NCI-H446 treated with DMSO at 0.1 percent for 48 hours (cell line): ENCODE data around the gene AMPD3.

Experiments used
- DNase-seq: peaks from one replicate; lab custom pipeline; 2025; lab: John Stamatoyannopoulos, UW

AMPD3 gene

GRCh38 chr11:10461276-10461790 lies 6.3 kb downstream of the AMPD3 start:
- DNase-seq = no peak

DNA sequence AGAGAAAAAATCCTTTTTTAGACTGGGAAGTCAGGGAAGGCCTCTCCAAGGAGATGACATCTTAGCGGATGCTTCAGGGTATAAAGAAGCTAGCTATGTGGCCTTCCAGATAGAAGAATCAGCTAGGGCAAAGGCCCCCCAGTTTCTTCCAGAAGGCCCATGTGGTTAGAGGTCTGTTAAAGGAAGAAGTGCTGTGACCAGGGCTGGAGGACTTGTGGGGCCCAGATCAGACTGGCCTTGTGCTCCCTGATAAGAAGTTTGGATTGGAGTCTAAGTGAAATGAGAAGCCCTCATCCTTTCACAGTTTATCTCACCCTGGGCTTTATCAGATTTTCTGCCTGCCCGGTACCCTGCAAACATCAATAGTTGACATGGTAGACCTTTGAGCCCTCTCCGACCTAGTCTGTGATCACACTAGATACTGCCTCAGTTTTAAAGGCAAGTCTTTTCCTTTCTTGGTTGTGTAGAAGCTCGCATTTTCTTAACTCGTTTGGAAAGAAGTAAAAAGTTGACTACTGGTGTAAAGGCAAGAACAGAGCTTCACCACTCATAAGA lies 7.8 kb downstream of the AMPD3 start:
- DNase-seq = no peak

DNA sequence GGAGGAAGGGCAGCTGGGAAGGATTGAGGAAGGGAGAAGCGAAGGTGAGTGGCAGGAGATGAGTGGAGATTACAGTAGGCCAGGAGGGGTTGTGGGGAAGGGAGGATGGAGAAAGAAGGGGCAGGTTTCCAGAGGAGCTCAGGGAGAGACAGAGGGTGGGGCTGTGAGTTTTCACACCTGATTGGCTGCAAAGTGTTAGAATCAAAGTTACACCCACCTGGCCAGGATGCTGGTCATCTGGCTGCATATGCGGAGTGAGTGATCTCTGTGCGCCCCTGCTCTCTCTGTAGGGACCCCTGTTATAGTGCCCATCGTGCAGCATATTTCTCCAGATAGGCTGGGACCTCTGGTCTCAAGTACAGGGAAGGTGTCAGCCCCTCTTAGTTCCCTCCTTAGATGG lies 18.3 kb downstream of the AMPD3 start:
- no peak for DNase-seq

GRCh38 chr11:10474551-10474950 lies 19.5 kb downstream of the AMPD3 start:
- DNase-seq = no peak

DNA sequence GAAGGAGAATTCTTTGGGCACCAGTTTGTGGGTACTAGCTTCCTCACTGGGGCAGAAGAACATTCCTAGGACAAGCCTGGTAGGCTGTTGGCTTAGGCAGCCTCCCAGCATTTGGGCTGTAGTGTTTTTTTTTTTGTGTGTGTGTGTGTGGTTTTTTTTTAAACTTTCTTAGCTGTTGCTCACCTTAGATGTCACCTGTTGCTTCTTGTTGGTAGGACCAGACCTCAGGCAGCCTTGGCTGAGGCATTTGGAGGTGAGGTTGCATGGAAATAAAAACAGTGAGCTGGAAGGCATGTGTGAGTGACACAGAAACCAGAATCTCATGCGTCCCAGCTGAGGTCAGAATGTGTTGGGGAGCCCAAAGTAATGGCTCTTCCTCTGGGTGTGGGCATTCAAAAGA lies 21.3 kb downstream of the AMPD3 start:
- DNase-seq = no peak

GRCh38 chr11:10476927-10477689 lies 22.0 kb downstream of the AMPD3 start:
- no peak for DNase-seq

GRCh38 chr11:10477690-10478046 lies 22.6 kb downstream of the AMPD3 start:
- DNase-seq = no peak

- no peak for DNase-seq
Observed at GRCh38 chr11:10478066-10478465, 23.0 kb downstream of the AMPD3 start.

GRCh38 chr11:10478574-10479550 lies 23.8 kb downstream of the AMPD3 start:
- peak; percentile 94 for DNase-seq

GRCh38 chr11:10480026-10480425 lies 25.0 kb downstream of the AMPD3 start:
- peak; percentile 59 for DNase-seq

GRCh38 chr11:10480760-10481159 lies 25.7 kb downstream of the AMPD3 start:
- DNase-seq = peak; percentile 54

DNA sequence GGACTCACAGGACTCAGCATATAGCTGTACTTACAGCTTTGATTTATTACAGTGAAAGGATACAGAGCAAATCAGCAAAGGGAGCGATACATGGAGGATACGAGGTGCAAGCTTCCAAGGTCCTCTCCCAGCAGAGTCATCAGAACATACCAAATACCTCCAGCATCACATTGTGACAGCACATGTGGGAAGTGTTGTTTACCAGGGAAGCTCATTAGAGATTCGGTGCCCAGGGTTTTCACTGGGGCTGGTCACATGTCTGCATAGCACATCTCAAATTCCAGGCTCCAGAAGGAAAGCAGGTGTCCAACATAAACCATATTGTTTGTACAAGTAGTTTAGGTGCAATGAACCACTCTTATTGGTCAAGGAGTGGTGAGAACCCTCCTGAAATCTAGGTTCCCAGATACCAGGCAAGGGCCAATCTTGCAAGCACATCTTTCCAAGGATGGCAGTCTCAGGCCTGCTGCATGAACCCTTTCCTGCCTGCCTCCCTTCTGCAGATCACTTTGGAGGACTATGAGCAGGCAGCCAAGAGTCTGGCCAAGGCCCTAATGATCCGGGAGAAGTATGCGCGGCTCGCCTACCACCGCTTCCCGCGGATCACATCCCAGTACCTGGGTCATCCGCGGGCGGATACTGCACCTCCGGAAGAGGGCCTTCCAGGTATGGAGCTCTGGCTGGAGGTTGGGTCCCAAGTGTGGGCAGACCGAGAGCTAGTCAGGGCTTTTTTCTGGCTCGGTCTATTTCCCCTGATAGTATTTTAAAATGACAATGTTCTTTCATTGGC lies 26.7 kb downstream of the AMPD3 start:
- no peak for DNase-seq

GRCh38 chr11:10483174-10483573 lies 28.1 kb downstream of the AMPD3 start:
- no peak for DNase-seq

- peak; percentile 17 for DNase-seq
Observed at GRCh38 chr11:10483584-10483983, 28.5 kb downstream of the AMPD3 start.

DNA sequence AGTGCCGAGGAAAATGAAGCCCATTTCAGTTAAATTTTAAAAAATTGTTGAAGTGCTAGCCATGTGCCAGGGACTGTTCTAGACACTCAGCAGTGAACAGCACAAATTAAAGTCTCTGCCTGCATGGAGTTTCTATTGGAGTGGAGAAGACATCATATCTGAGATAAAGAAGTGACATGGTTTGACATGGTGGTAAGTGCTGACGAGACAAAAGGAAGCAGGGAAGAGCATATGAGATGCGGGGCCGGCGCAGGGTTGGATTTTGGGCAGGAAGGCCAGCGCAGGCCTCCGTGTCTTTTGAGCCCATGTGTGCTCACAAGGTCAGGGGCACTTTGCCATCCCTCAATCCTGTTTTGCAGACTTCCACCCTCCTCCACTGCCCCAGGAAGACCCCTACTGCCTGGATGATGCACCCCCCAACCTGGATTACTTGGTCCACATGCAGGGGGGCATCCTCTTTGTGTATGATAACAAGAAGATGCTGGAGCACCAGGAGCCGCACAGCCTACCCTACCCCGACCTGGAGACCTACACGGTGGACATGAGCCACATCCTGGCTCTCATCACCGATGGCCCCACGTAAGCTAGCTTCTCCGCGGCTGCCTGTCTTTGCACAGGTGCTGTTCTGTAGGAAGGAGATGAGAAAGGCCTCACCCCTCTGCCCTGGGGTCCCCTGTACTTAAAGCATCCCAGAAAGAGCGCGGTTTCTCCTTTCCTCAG lies 29.6 kb downstream of the AMPD3 start:
- no peak for DNase-seq

GRCh38 chr11:10485646-10486045 lies 30.6 kb downstream of the AMPD3 start:
- DNase-seq = no peak

DNA sequence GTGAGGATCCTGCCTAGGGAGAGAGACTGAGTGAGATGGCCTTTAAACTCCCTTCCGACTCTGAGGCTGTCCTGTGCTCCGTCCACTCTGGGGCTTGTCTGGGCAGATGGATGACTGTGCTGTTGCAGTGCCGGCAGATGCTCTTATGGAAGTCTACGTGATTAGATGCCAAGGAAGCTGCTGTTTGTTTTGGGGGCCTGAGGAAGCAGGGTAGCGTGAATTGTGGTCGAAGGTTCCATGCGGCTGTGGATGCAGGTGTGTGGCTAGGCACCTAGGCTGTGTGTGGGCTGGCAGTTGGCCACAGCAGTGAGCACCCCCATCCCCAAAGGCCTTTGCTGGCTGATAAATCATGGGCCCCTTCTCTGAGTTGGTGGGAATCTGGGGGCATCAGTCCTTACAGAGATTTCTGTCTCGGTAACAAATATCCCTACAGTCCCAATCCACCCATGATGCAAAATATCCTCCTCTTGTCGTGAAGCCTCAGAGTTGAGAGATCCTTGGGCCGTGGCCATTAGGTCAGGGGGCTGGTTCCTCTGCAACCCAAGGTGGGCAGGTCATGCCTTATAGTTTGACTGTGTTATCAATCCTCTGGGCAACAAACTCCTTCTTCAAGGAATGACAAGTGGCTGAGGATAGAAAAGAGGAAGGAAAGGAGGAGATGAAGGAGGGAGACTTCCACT lies 31.2 kb downstream of the AMPD3 start:
- DNase-seq = no peak

GRCh38 chr11:10487002-10487647 lies 32.1 kb downstream of the AMPD3 start:
- no peak for DNase-seq

GRCh38 chr11:10488121-10488933 lies 33.3 kb downstream of the AMPD3 start:
- no peak for DNase-seq
